Sigmoid colon (tissue), 7 donors: ENCODE data around the gene NSMF. TPM values are rescaled to one million over a fixed set of nuclear protein-coding genes. Genes with fewer than 3 reads are reported as not detected.

ENCODE experiments used
- DNase-seq: peaks from one replicate; pipeline ENCODE4 v3.0.0-alpha.2; 2019
- H3K27ac ChIP-seq, 4 donors: fragments of 200-600 bp; sonication (generic); one replicate each; pipeline ENCODE4 v1.5.1; 2016 to 2019; ENCODE audit warnings: mild to moderate bottlenecking in 1 of 4
- H3K27me3 ChIP-seq, 3 donors: fragments of 200-600 bp; sonication (generic); one replicate each; pipeline ENCODE4 v1.5.1; 2019; ENCODE audit warnings: mild to moderate bottlenecking in 1 of 3
- H3K36me3 ChIP-seq, 4 donors: fragments of 200-600 bp; sonication (generic); one replicate each; pipeline ENCODE4 v1.5.1; 2016 to 2019
- H3K4me1 ChIP-seq, 4 donors: fragments of 200-600 bp; sonication (generic); one replicate each; pipeline ENCODE4 v1.5.1; 2017 to 2019
- H3K4me3 ChIP-seq, 4 donors: fragments of 200-600 bp; sonication (generic); one replicate each; pipeline ENCODE4 v1.5.1; 2017 to 2019; ENCODE audit warnings: mild to moderate bottlenecking in 2 of 4, moderate library complexity in 1 of 4
- H3K9me3 ChIP-seq, 4 donors: fragments of 200-600 bp in 3 of 4; sonication (generic) in 3 of 4; one replicate each; pipeline versions ENCODE4 v1.5.1 to v1.6.1; 2013 to 2019
- CTCF ChIP-seq, 4 experiments: fragments of 450-650 bp in 3 of 4; fragments of 200-600 bp in 1 of 4; IDR thresholded peaks; one replicate each; pipeline ENCODE4 v1.5.1; 2016 to 2019; ENCODE audit warnings: antibody characterized with exemption in 4 of 4, mild to moderate bottlenecking in 3 of 4, moderate library complexity in 2 of 4
- EP300 ChIP-seq, 4 donors: sonication (generic); formaldehyde crosslinking; IDR thresholded peaks; one replicate each; pipeline ENCODE4 v1.6.1; 2017; ENCODE audit warnings: antibody characterized with exemption in 4 of 4
- POLR2A ChIP-seq, 2 donors: fragments of 450-650 bp; IDR thresholded peaks; one replicate each; pipeline ENCODE4 v1.6.1; 2016; ENCODE audit warnings: antibody characterized with exemption in 2 of 2, mild to moderate bottlenecking in 2 of 2, moderate library complexity in 2 of 2
- POLR2AphosphoS5 ChIP-seq, 4 donors: sonication (generic); formaldehyde crosslinking; IDR thresholded peaks; one replicate each; pipeline ENCODE4 v1.6.1; 2017; ENCODE audit warnings: antibody characterized with exemption in 4 of 4
- WGBS, 2 donors: extraction: QIAGEN DNeasy Blood & Tissue Kit; methylation state at CpG; one replicate each; pipeline ENCODE4 v1.1.7; 2013; 5-methylcytosine and 5-hydroxymethylcytosine counted together
- intact Hi-C: fragments of 100-400 bp; cut with DNase I; formaldehyde crosslinking; loops from one replicate; pipeline ENCODE4 v1.15.1; 2023
- polyA plus RNA-seq, 3 donors: library from polyadenylated mRNA; stranded (reverse); fragments of 200-250 nt; gene quantifications; one replicate each; pipeline ENCODE4 v1.2.3, GENCODE V29; 2013
- total RNA-seq, 4 donors: library from RNA; depleted of rRNA; stranded (reverse); fragments of >200 nt; gene quantifications; one replicate each; pipeline ENCODE4 v1.1.0, GENCODE V29; 2016
- donor health status: healthy with polysubstance abuse.
- donor health status: Bipolar disorder and iron deficiency.
- donor health status: healthy.

The NSMF gene
- total and polyA plus RNA-seq, 7 donors = 21.8 to 50.4 (median 31.2) TPM

DNA sequence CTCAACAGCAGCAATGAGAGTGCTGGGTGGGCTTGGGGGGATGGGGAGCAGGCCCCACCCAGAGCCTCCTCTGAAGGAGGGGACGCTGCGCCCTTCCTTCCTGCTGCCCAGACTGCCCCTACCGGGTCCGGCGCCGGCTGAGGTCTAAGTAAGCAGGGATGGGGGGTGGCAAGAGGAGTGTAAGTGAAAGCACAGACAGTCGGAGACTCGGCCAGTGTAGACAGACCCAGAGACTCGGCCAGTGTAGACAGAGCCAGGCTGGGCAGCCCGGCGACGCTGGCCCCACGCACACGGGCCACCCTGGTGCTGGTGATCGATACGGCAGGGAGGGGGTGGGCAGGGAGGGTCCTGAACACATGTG is 10.6 kb downstream of the NSMF start:
- Histone ChIP-seq H3K4me1 (peaks cover 0 to 14% (median 12%) of the 10 kb centered on the region in 4 donors), H3K9me3 (no peaks in the 10 kb centered on the region), H3K4me3 (no peak overlapping the region), H3K27me3 (peaks cover 0 to 13% (median 7%) of the 10 kb centered on the region in 3 donors), H3K36me3 (peaks cover 0 to 13% (median 9%) of the 10 kb centered on the region in 4 donors), H3K27ac (no peak overlapping the region)
- DNase-seq = no peak
- 93 to 94% methylated on average over 16 of the region's 16 CpGs for WGBS, 2 donors
- TF ChIP-seq EP300 (IDR thresholded peaks at IDR 0.05) (no peak), CTCF (IDR thresholded peaks at IDR 0.05) (no peak), POLR2AphosphoS5 (IDR thresholded peaks at IDR 0.05) (no peak), POLR2A (IDR thresholded peaks at IDR 0.05) (no peak)
- intact Hi-C loops = no loop called here

GRCh38 chr9:137447722-137448601 is 11.2 kb downstream of the NSMF start:
- no peak for DNase-seq
- H3K4me1 ChIP-seq = peaks cover 0 to 9% (median 7%) of the 10 kb centered on the region in 4 donors
- WGBS, 2 donors = 89 to 90% methylated on average over 27 of the region's 27 CpGs
- intact Hi-C loops = no loop called here
- peaks cover 0 to 13% (median 9%) of the 10 kb centered on the region in 4 donors for H3K36me3 ChIP-seq
- no peak for TF ChIP-seq POLR2A (IDR thresholded peaks at IDR 0.05)
- H3K9me3 ChIP-seq = no peaks in the 10 kb centered on the region
- H3K4me3 ChIP-seq = no peak overlapping the region
- H3K27me3 ChIP-seq = peaks cover 0 to 20% (median 7%) of the 10 kb centered on the region in 3 donors
- no peak overlapping the region for H3K27ac ChIP-seq

DNA sequence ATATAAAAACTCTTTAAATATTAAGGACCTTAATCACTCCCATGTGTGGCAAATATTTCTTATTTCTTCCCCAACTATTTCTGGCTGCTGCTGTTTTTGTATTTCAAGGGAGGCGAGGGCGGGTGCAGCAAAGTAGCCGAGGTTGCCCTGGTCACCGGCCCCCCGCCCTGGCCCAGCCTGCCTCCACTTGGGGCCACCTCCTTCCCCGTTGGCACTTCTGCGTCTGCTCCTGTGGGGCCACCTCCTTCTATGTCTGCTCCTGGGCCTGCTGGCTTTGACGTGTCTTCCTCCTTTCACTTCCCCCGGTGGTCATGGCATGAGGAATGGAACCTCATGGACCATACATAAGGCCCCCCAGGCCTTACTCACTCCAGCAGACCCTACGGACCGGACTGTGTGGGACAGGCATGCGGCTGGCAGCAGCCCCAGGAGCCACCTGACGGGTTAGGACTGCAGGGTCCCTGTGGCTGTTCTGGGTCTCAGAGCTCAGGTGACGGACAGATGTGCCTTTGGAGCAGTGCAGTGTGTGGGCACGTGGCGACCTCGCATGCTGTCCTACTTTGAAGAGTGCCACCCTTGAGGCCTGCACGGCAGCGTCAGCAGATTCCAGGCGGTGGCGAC is 12.2 kb downstream of the NSMF start:
- WGBS, 2 donors = 80 to 82% methylated on average over 21 of the region's 21 CpGs
- Histone ChIP-seq H3K4me1 (peaks cover 0 to 9% (median 8%) of the 10 kb centered on the region in 4 donors), H3K27ac (no peak overlapping the region), H3K36me3 (peaks cover 0 to 13% (median 6%) of the 10 kb centered on the region in 4 donors), H3K4me3 (no peak overlapping the region), H3K27me3 (peaks cover 2 to 30% (median 9%) of the 10 kb centered on the region in 3 donors), H3K9me3 (peaks cover 0 to 3% (median 0%) of the 10 kb centered on the region in 4 donors)
- no peak for DNase-seq
- intact Hi-C loops = no loop called here
- TF ChIP-seq CTCF (IDR thresholded peaks at IDR 0.05) = no peak
- no peak for TF ChIP-seq EP300 (IDR thresholded peaks at IDR 0.05)
- no peak for TF ChIP-seq POLR2A (IDR thresholded peaks at IDR 0.05)
- TF ChIP-seq POLR2AphosphoS5 (IDR thresholded peaks at IDR 0.05) = no peak

- peaks cover 0 to 13% (median 6%) of the 10 kb centered on the region in 4 donors for H3K36me3 ChIP-seq
- peaks cover 0 to 3% (median 0%) of the 10 kb centered on the region in 4 donors for H3K9me3 ChIP-seq
- DNase-seq = no peak
- no peak overlapping the region for H3K4me3 ChIP-seq
- peaks cover 10 to 39% (median 19%) of the 10 kb centered on the region in 3 donors for H3K27me3 ChIP-seq
- H3K27ac ChIP-seq = no peak overlapping the region
- intact Hi-C loops = loop anchor here (2.0 kb wide), 1 partner anchor 21 kb away; no protein-coding TSS in a partner anchor
- peaks cover 0 to 17% (median 16%) of the 10 kb centered on the region in 4 donors for H3K4me1 ChIP-seq
- WGBS, 2 donors = 11 to 56% methylated on average over 19 of the region's 19 CpGs
- no peak for TF ChIP-seq POLR2A (IDR thresholded peaks at IDR 0.05)
- no peak for TF ChIP-seq CTCF (IDR thresholded peaks at IDR 0.05)
- no peak for TF ChIP-seq POLR2AphosphoS5 (IDR thresholded peaks at IDR 0.05)
- no peak for TF ChIP-seq EP300 (IDR thresholded peaks at IDR 0.05)
Measured at GRCh38 chr9:137445930-137446431, 13.2 kb downstream of the NSMF start.
